HCT116 (cell line): ENCODE data around the gene RRAD.

Source experiments
- CTCF ChIP-seq, 3 experiments: fragments of 200-600 bp in 1 of 3; sonication (generic) in 1 of 3; IDR thresholded peaks in 2 of 3; conservative IDR thresholded peaks in 1 of 3; 2 replicates each; pipeline ENCODE4 v1.5.1; 2012 to 2017; ENCODE audit warnings: low read depth in 2 of 3, low read length in 2 of 3, antibody characterized with exemption in 1 of 3, borderline replicate concordance in 1 of 3, control low read depth in 1 of 3, mild to moderate bottlenecking in 1 of 3, mixed read lengths in 1 of 3, mixed run types in 1 of 3, moderate library complexity in 1 of 3; ENCODE audit not compliant: insufficient read depth in 1 of 3
- EZH2 ChIP-seq: fragments of 200-600 bp; sonication (generic); IDR thresholded peaks from 2 replicates; pipeline ENCODE4 v1.6.1; 2017; ENCODE audit warnings: antibody characterized with exemption, mixed run types
- EZH2phosphoT487 ChIP-seq: fragments of 200-600 bp; IDR thresholded peaks from 2 replicates; pipeline ENCODE4 v1.6.1; 2018; ENCODE audit warnings: antibody characterized with exemption, borderline replicate concordance
- MAX ChIP-seq: IDR thresholded peaks from 2 replicates; pipeline ENCODE4 v1.6.1; 2012
- POLR2A ChIP-seq: IDR thresholded peaks from 2 replicates; pipeline ENCODE4 v1.7.0; 2011; ENCODE audit warnings: borderline replicate concordance; ENCODE audit not compliant: insufficient read depth, insufficient read length; ENCODE audit errors: extremely low read depth
- POLR2AphosphoS5 ChIP-seq: IDR thresholded peaks from 2 replicates; pipeline ENCODE4 v1.6.1; 2011; ENCODE audit warnings: mild to moderate bottlenecking, low read depth, low read length, moderate library complexity
- RAD21 ChIP-seq: IDR thresholded peaks from 2 replicates; pipeline ENCODE4 v1.6.1; 2012; ENCODE audit warnings: low read depth, mild to moderate bottlenecking
- SP1 ChIP-seq: IDR thresholded peaks from 2 replicates; pipeline ENCODE4 v1.6.1; 2012; ENCODE audit warnings: low read depth

- TF ChIP-seq SP1 (no peak), RAD21 (peak; percentile 97), EZH2phosphoT487 (no peak), EZH2 (no peak), MAX (no peak), POLR2AphosphoS5 (no peak), CTCF (IDR thresholded peaks at IDR 0.05 in 2 of 3, conservative IDR thresholded peaks at IDR 0.05 in 1 of 3; ENCODE audit: borderline replicate concordance in 1 of 3, insufficient read depth in 1 of 3, low read depth in 2 of 3, low read length in 2 of 3) (peak; percentile 80 to 92 (median 89)), POLR2A (no peak)
Measured at GRCh38 chr16:66894948-66895688, 30.2 kb downstream of the RRAD start.
